ENCODE data around the gene SEZ6L.

Gene SEZ6L

GRCh38 chr22:26372890-26373289 lies 203.6 kb downstream of the SEZ6L start:
- Histone ChIP-seq H3K79me2 (ENCODE audit: insufficient read depth, low read length) (no peaks in the 10 kb centered on the region), H3K4me3 (ENCODE audit: low read depth in 1 of 2, low read length in 2 of 2) (no peak overlapping the region), H3K9ac (ENCODE audit: low read depth, low read length) (no peak overlapping the region), H3K36me3 (ENCODE audit: insufficient read depth, low read length) (no peaks in the 10 kb centered on the region), H3K4me1 (ENCODE audit: insufficient read depth, low read length) (peaks cover 6% of the 10 kb centered on the region), H4K20me1 (ENCODE audit: insufficient read depth, low read length) (no peaks in the 10 kb centered on the region), H3K4me2 (ENCODE audit: insufficient read depth, low read length) (no peak overlapping the region), H3K27ac (ENCODE audit: low read length) (no peak overlapping the region), H2AFZ (ENCODE audit: low read depth, low read length) (no peak overlapping the region), H3K9me3 (ENCODE audit: insufficient read depth, low read length, severe bottlenecking) (no peaks in the 10 kb centered on the region), H3K27me3 (ENCODE audit: insufficient read depth, low read length, poor library complexity) (peaks cover 9% of the 10 kb centered on the region)
- ATAC-seq (ENCODE audit: insufficient read depth, low read depth) (no peak), DNase-seq (no peak)
- no peak for TF ChIP-seq CTCF (IDR thresholded peaks at IDR 0.05; ENCODE audit: borderline replicate concordance, extremely low read depth, low read length, poor library complexity, severe bottlenecking)
- no peak for TF ChIP-seq EZH2 (IDR thresholded peaks at IDR 0.05; ENCODE audit: borderline replicate concordance, low read depth, low read length, severe bottlenecking)

- DNase-seq, result no peak
- no peak overlapping the region for H2AFZ ChIP-seq (ENCODE audit: low read depth, low read length)
- no peak overlapping the region for H3K27ac ChIP-seq (ENCODE audit: low read length)
- peaks cover 16% of the 10 kb centered on the region for H3K27me3 ChIP-seq (ENCODE audit: insufficient read depth, low read length, poor library complexity)
- H4K20me1 ChIP-seq (ENCODE audit: insufficient read depth, low read length), result no peaks in the 10 kb centered on the region
- no peak for ATAC-seq (ENCODE audit: insufficient read depth, low read depth)
- no peak for TF ChIP-seq CTCF (IDR thresholded peaks at IDR 0.05; ENCODE audit: borderline replicate concordance, extremely low read depth, low read length, poor library complexity, severe bottlenecking)
- peaks cover 6% of the 10 kb centered on the region for H3K4me1 ChIP-seq (ENCODE audit: insufficient read depth, low read length)
- no peak overlapping the region for H3K4me2 ChIP-seq (ENCODE audit: insufficient read depth, low read length)
- H3K9me3 ChIP-seq (ENCODE audit: insufficient read depth, low read length, severe bottlenecking), result no peaks in the 10 kb centered on the region
- no peaks in the 10 kb centered on the region for H3K36me3 ChIP-seq (ENCODE audit: insufficient read depth, low read length)
- H3K4me3 ChIP-seq (ENCODE audit: low read depth in 1 of 2, low read length in 2 of 2), result no peak overlapping the region
- H3K9ac ChIP-seq (ENCODE audit: low read depth, low read length), result no peak overlapping the region
- H3K79me2 ChIP-seq (ENCODE audit: insufficient read depth, low read length), result no peaks in the 10 kb centered on the region
Observed at GRCh38 chr22:26374391-26375026, 205.2 kb downstream of the SEZ6L start.

GRCh38 chr22:26377170-26377830 lies 208.0 kb downstream of the SEZ6L start:
- no peaks in the 10 kb centered on the region for H3K36me3 ChIP-seq (ENCODE audit: insufficient read depth, low read length)
- no peak overlapping the region for H3K27ac ChIP-seq (ENCODE audit: low read length)
- peak overlapping the region; percentile 5; the same call in 1 of the 2 replicates for H2AFZ ChIP-seq (ENCODE audit: low read depth, low read length)
- H3K9ac ChIP-seq (ENCODE audit: low read depth, low read length), result no peak overlapping the region
- no peaks in the 10 kb centered on the region for H4K20me1 ChIP-seq (ENCODE audit: insufficient read depth, low read length)
- H3K4me3 ChIP-seq (ENCODE audit: low read depth in 1 of 2, low read length in 2 of 2), result no peak overlapping the region
- H3K27me3 ChIP-seq (ENCODE audit: insufficient read depth, low read length, poor library complexity), result peaks cover 30% of the 10 kb centered on the region
- H3K9me3 ChIP-seq (ENCODE audit: insufficient read depth, low read length, severe bottlenecking), result no peaks in the 10 kb centered on the region
- DNase-seq (peak; percentile 9), ATAC-seq (ENCODE audit: insufficient read depth, low read depth) (peak; percentile 42; the same call in 1 of the 3 replicates)
- H3K4me2 ChIP-seq (ENCODE audit: insufficient read depth, low read length), result peak overlapping the region; percentile 34; the same call in 1 of the 2 replicates
- no peaks in the 10 kb centered on the region for H3K79me2 ChIP-seq (ENCODE audit: insufficient read depth, low read length)
- peaks cover 6% of the 10 kb centered on the region for H3K4me1 ChIP-seq (ENCODE audit: insufficient read depth, low read length)
- TF ChIP-seq EZH2 (IDR thresholded peaks at IDR 0.05; ENCODE audit: borderline replicate concordance, low read depth, low read length, severe bottlenecking) (no peak), CTCF (IDR thresholded peaks at IDR 0.05; ENCODE audit: borderline replicate concordance, extremely low read depth, low read length, poor library complexity, severe bottlenecking) (peak; percentile 31)

Measured in DND-41 (cell line).